ENCODE data around the gene IGFBP2.

- TF ChIP-seq CTCF (IDR thresholded peaks at IDR 0.05), result no peak
- no peak for TF ChIP-seq POLR2A (IDR thresholded peaks at IDR 0.05)
These were observed 30.6 kb downstream of the IGFBP2 start for GRCh38 chr2:216663846-216664245.

All from uterus (tissue), 2 donors.